SK-N-SH (cell line): ENCODE measurements around the gene GRM8.
A peak's percentile ranks its signal among the peaks of the same experiment; 100 is the strongest.

Experiments used
- CTCF ChIP-seq: fragments of 200-600 bp; sonication (generic); IDR thresholded peaks from 2 replicates; pipeline ENCODE4 v1.6.1; 2017; ENCODE audit warnings: antibody characterized with exemption, mild to moderate bottlenecking, moderate library complexity
- EZH2phosphoT487 ChIP-seq: fragments of 200-600 bp; sonication (generic); IDR thresholded peaks from 2 replicates; pipeline ENCODE4 v1.6.1; 2017; ENCODE audit warnings: low read depth, mixed run types, mild to moderate bottlenecking, antibody characterized with exemption, moderate library complexity, borderline replicate concordance
- GABPA ChIP-seq: IDR thresholded peaks from 2 replicates; pipeline ENCODE4 v1.4.0; 2012; ENCODE audit warnings: low read depth, mild to moderate bottlenecking
- RAD21 ChIP-seq: IDR thresholded peaks from 2 replicates; pipeline ENCODE4 v1.6.1; 2012; ENCODE audit warnings: mild to moderate bottlenecking, low read length
- SIN3A ChIP-seq: IDR thresholded peaks from 2 replicates; pipeline ENCODE4 v1.6.1; 2012; ENCODE audit warnings: low read depth, mild to moderate bottlenecking, low read length, moderate library complexity, borderline replicate concordance
- USF1 ChIP-seq: IDR thresholded peaks from 2 replicates; pipeline ENCODE4 v1.4.0; 2012; ENCODE audit warnings: low read depth, borderline replicate concordance

GRCh38 chr7:127107601-127108007 lies 145.1 kb downstream of the GRM8 start:
- TF ChIP-seq CTCF (peak; percentile 77), EZH2phosphoT487 (no peak), GABPA (no peak), SIN3A (no peak), RAD21 (peak; percentile 62), USF1 (no peak)
